Activated naive CD8-positive, alpha-beta T cell treated with anti-CD3 and anti-CD28 coated beads, Interleukin-2, amount 50 U/mL, for 24 hours (primary cell): ENCODE data around the gene GALNT2.

Experiments
- ATAC-seq: fragments of 150-1000 bp; cut with Tn5 transposase; one replicate; pipeline ENCODE4 v1.10.0; 2021
- DNase-seq: peaks from one replicate; pipeline ENCODE4 v3.0.0; 2021
- H3K27ac Mint-ChIP-seq: one replicate; pipeline ENCODE4 v1.8.0; 2021; ENCODE audit warnings: mild to moderate bottlenecking, mixed read lengths
- H3K27me3 Mint-ChIP-seq: one replicate; pipeline ENCODE4 v1.8.0; 2021; ENCODE audit warnings: mixed read lengths
- H3K36me3 Mint-ChIP-seq: one replicate; pipeline ENCODE4 v1.8.0; 2021; ENCODE audit warnings: low read depth, mixed read lengths
- H3K4me1 Mint-ChIP-seq: one replicate; pipeline ENCODE4 v1.8.0; 2021; ENCODE audit warnings: mixed read lengths
- H3K4me3 Mint-ChIP-seq: one replicate; pipeline ENCODE4 v1.8.0; 2021; ENCODE audit warnings: mild to moderate bottlenecking, moderate library complexity, mixed read lengths
- H3K9me3 Mint-ChIP-seq: one replicate; pipeline ENCODE4 v1.8.0; 2021; ENCODE audit warnings: mixed read lengths

Gene GALNT2

GRCh38 chr1:230127105-230128054 lies 60.3 kb downstream of the GALNT2 start:
- peak; percentile 52 for DNase-seq

GRCh38 chr1:230128569-230129285 lies 61.7 kb downstream of the GALNT2 start:
- Mint-ChIP-seq H3K27ac (no peak overlapping the region), H3K4me3 (no peak overlapping the region), H3K27me3 (no peaks in the 10 kb centered on the region), H3K4me1 (peaks cover 66% of the 10 kb centered on the region), H3K36me3 (peaks cover 3% of the 10 kb centered on the region), H3K9me3 (no peaks in the 10 kb centered on the region)
- DNase-seq (no peak), ATAC-seq (no peak)

More at GRCh38 chr1:230127105-230128054, 60.3 kb downstream of the GALNT2 start:
- H3K27me3 Mint-ChIP-seq: no peaks in the 10 kb centered on the region
- peaks cover 5% of the 10 kb centered on the region for H3K36me3 Mint-ChIP-seq
- peak overlapping the region; percentile 72 for H3K27ac Mint-ChIP-seq
- peaks cover 73% of the 10 kb centered on the region for H3K4me1 Mint-ChIP-seq
- no peaks in the 10 kb centered on the region for H3K9me3 Mint-ChIP-seq
- ATAC-seq: peak; percentile 81
- H3K4me3 Mint-ChIP-seq: peak overlapping the region; percentile 50

- ATAC-seq (no peak), DNase-seq (no peak)
- H3K27ac Mint-ChIP-seq: no peak overlapping the region
- no peaks in the 10 kb centered on the region for H3K36me3 Mint-ChIP-seq
- H3K9me3 Mint-ChIP-seq: no peaks in the 10 kb centered on the region
- no peak overlapping the region for H3K4me3 Mint-ChIP-seq
- peaks cover 62% of the 10 kb centered on the region for H3K4me1 Mint-ChIP-seq
- H3K27me3 Mint-ChIP-seq: no peaks in the 10 kb centered on the region
Observed at GRCh38 chr1:230129341-230129740, 62.3 kb downstream of the GALNT2 start.

DNA sequence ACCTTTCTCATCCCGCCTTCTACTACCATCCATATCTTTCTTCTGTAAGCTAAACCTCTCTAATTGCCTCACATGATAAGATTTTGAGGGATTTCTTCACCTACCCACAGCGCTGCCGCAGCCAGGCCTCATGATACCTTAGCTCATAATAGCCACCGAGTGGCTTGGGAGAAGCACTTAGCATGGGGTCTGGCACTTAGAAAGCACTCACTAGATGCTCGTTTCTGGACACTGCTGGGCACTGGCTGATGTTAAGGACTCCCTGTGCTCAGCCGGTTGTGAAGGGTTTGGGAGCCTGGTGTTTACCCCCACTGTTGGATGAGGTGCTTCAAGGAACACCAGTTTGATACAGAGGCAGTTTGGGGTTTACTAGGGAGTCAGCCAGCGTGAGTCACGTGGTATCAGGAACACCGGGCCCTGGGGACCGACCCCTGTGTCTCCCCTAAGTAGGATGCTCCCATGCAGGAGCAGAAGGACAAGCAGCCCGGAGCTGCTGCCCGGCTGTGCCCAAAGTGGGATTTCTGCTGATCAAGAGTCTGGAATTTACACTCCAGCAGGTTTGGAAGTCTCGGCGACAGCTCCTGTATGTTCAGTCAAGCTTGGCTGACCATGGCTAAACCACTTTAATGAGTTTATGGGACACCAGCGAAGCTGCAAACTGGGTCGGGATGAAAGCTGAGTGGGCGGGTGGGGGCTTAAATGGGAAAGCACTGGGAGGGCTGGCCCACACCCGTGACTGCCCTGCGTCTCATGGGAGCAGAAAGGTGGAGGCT lies 63.3 kb downstream of the GALNT2 start:
- H3K9me3 Mint-ChIP-seq: no peaks in the 10 kb centered on the region
- H3K4me3 Mint-ChIP-seq: no peak overlapping the region
- no peak overlapping the region for H3K27ac Mint-ChIP-seq
- no peaks in the 10 kb centered on the region for H3K27me3 Mint-ChIP-seq
- DNase-seq: no peak
- no peak for ATAC-seq
- H3K4me1 Mint-ChIP-seq: peaks cover 56% of the 10 kb centered on the region
- H3K36me3 Mint-ChIP-seq: no peaks in the 10 kb centered on the region

DNA sequence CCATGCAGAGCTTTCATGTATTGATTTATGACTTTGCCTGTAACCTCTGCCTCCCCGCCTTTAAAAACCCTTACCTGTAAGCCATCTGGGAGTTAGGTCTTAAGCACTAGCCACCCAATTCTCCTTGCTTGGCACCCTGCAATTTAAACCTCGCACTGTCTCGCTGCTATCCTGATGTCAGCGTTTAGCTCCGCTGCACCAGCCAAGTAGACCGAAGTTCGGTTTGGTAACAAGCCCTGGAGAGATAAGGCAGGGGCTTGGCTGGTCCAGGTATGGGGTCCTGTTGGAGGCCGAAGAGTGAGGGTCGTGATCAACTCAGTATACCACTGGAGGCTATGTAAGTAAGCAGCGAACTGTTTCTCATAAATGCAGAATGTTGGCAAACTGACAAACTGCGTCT lies 64.4 kb downstream of the GALNT2 start:
- DNase-seq (no peak), ATAC-seq (no peak)
- H3K9me3 Mint-ChIP-seq: no peaks in the 10 kb centered on the region
- peaks cover 47% of the 10 kb centered on the region for H3K4me1 Mint-ChIP-seq
- H3K27me3 Mint-ChIP-seq: no peaks in the 10 kb centered on the region
- no peak overlapping the region for H3K27ac Mint-ChIP-seq
- peaks cover 4% of the 10 kb centered on the region for H3K36me3 Mint-ChIP-seq
- H3K4me3 Mint-ChIP-seq: no peak overlapping the region

DNA sequence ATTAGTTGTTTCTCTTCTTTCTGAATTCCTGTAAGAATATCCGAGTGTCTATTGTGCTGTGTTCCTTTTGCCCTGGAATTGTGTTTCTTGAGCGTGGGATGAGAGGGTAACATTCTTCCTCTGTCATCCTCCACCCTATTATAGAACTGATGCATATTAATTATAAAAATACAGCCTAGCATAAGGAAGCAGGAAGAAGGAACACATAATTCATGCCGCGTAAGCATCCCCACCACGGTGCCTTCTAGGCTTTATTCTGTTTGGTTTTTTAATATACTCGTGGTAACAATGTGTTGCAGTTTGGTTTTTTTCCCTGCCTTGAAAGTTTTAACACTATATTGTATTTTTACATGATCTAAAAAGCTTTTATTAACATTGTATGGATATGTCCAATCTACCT lies 65.7 kb downstream of the GALNT2 start:
- Mint-ChIP-seq H3K4me1 (peaks cover 34% of the 10 kb centered on the region), H3K4me3 (no peak overlapping the region)

DNA sequence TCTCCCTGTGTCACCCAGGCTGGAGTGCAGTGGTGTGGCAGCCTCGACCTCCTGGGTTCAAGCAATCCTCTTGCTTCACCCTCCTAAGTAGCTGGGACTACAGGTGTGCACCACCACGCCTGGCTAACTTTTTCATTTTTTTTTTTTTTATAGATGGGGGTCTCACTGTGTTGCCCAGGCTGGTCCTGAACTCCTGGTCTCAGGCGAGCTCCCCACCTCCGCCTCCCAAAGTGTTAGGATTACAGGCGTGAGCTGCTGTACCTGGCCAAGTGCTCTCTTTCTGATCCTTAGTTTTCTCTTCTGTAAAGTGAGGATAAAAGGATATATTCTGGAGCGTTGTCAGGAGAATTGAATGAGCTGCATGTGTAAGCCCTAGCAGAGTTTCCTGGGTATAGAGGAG lies 68.7 kb downstream of the GALNT2 start:
- Mint-ChIP-seq H3K9me3 (no peaks in the 10 kb centered on the region), H3K4me1 (peaks cover 27% of the 10 kb centered on the region), H3K27ac (no peak overlapping the region), H3K27me3 (no peaks in the 10 kb centered on the region), H3K36me3 (peaks cover 17% of the 10 kb centered on the region), H3K4me3 (no peak overlapping the region)
- ATAC-seq (no peak), DNase-seq (no peak)

More for the DNA sequence above, 65.7 kb downstream of the GALNT2 start:
- DNase-seq (no peak), ATAC-seq (no peak)
- Mint-ChIP-seq H3K27ac (no peak overlapping the region), H3K36me3 (peaks cover 9% of the 10 kb centered on the region), H3K9me3 (no peaks in the 10 kb centered on the region), H3K27me3 (no peaks in the 10 kb centered on the region)

GRCh38 chr1:230136453-230137336 lies 69.7 kb downstream of the GALNT2 start:
- DNase-seq (no peak), ATAC-seq (no peak)
- Mint-ChIP-seq H3K4me1 (peaks cover 34% of the 10 kb centered on the region), H3K27me3 (no peaks in the 10 kb centered on the region), H3K36me3 (peaks cover 17% of the 10 kb centered on the region), H3K9me3 (no peaks in the 10 kb centered on the region), H3K27ac (no peak overlapping the region), H3K4me3 (no peak overlapping the region)

DNA sequence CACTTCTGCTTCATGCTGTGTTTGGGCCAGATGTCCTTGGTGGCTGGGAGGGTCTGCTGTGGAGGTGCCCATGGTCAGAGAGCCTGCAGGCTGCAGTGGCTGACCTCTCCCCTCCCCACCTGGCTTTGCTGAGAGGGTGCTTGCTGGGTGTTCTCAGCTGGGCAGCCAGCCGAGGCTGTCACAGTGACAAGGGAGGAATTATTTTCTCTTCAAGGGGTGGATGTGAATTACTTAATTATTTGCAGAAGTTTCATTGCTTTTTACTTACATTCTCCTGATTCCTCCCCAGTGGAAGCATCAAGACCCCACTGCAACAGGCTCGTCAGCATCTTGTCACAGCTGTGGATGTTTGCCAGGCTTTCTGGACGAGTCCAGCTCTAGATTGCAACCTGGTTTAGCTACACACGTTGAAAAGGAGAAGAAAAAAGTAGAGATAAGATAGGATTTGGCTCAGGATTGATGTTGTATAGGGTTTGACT lies 70.3 kb downstream of the GALNT2 start:
- no peak overlapping the region for H3K4me3 Mint-ChIP-seq
- H3K4me1 Mint-ChIP-seq: peaks cover 36% of the 10 kb centered on the region
- ATAC-seq: no peak
- H3K9me3 Mint-ChIP-seq: no peaks in the 10 kb centered on the region
- H3K36me3 Mint-ChIP-seq: peaks cover 17% of the 10 kb centered on the region
- no peaks in the 10 kb centered on the region for H3K27me3 Mint-ChIP-seq
- DNase-seq: no peak
- H3K27ac Mint-ChIP-seq: no peak overlapping the region

DNA sequence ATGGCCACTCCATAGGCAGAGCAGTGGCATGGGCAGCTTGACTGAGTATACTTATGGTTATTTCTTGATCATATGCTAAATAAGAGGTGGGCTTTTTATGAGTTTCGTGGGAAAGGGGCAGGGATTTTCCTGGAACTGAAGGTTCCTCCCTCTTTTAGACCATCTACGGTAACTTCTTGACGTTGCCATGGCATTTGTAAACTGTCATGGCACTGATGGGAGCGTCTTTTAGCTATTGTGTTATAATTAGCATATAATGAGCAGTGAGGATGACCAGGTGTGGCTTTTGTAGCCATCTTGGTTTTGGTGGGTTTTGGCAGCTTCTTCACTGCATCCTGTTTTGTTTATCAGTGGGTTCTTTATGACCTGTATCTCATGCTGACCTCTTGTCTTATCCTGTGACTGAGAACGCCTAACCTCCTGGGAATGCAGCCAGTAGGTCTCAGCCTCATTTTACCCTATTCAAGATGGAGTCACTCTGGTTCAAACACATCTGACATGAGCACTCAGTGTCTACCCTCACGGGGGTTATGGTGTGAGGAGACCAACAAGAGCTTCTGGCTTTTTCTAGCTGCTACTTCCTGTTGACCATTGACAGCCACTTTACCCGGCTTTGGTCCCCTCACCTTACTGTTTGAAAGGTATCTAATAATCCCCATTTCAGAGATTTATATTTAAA lies 71.7 kb downstream of the GALNT2 start:
- Mint-ChIP-seq H3K9me3 (no peaks in the 10 kb centered on the region), H3K4me1 (peaks cover 43% of the 10 kb centered on the region), H3K36me3 (peaks cover 17% of the 10 kb centered on the region), H3K27ac (no peak overlapping the region), H3K4me3 (no peak overlapping the region), H3K27me3 (no peaks in the 10 kb centered on the region)
- no peak for DNase-seq
- no peak for ATAC-seq

- Mint-ChIP-seq H3K4me3 (no peak overlapping the region), H3K27ac (no peak overlapping the region), H3K9me3 (no peaks in the 10 kb centered on the region), H3K27me3 (no peaks in the 10 kb centered on the region), H3K4me1 (peaks cover 47% of the 10 kb centered on the region), H3K36me3 (peaks cover 17% of the 10 kb centered on the region)
- DNase-seq (no peak), ATAC-seq (no peak)
Observed at GRCh38 chr1:230139315-230139714, 72.3 kb downstream of the GALNT2 start.

GRCh38 chr1:230139741-230140140 lies 72.7 kb downstream of the GALNT2 start:
- Mint-ChIP-seq H3K36me3 (peaks cover 19% of the 10 kb centered on the region), H3K27me3 (no peaks in the 10 kb centered on the region), H3K4me3 (no peak overlapping the region), H3K27ac (no peak overlapping the region), H3K4me1 (peaks cover 47% of the 10 kb centered on the region), H3K9me3 (no peaks in the 10 kb centered on the region)
- DNase-seq (no peak), ATAC-seq (no peak)
